Nephron (organoid): Measurements from ENCODE around the gene AFMID.
"Not testable (repeated sequence)": the region's sequence is repeated elsewhere in the genome, so short reads cannot be mapped to it uniquely, and the experiment has no call there.

Source experiments
- H3K27ac Mint-ChIP-seq, 3 experiments: 2 replicates each; pipeline ENCODE4 v1.8.0; 2020; ENCODE audit warnings: mixed read lengths in 3 of 3, mild to moderate bottlenecking in 2 of 3, moderate library complexity in 1 of 3
- H3K27me3 Mint-ChIP-seq: 2 replicates; pipeline ENCODE4 v1.8.0; 2021; ENCODE audit warnings: low read depth, mild to moderate bottlenecking, moderate library complexity, mixed read lengths
- H3K36me3 Mint-ChIP-seq: 2 replicates; pipeline ENCODE4 v1.8.0; 2020; ENCODE audit warnings: low read depth, mixed read lengths
- H3K4me1 Mint-ChIP-seq: 2 replicates; pipeline ENCODE4 v1.8.0; 2020; ENCODE audit warnings: mixed read lengths
- H3K4me3 Mint-ChIP-seq, 3 experiments: 2 replicates each; pipeline ENCODE4 v1.8.0; 2020; ENCODE audit warnings: mild to moderate bottlenecking in 3 of 3, mixed read lengths in 3 of 3, moderate library complexity in 2 of 3
- H3K9me3 Mint-ChIP-seq: 2 replicates; pipeline ENCODE4 v1.8.0; 2020; ENCODE audit warnings: mixed read lengths
- TF ChIP-seq, protein P1 (sequence below), 3 experiments: fragments of 200-600 bp; sonication (generic); IDR thresholded peaks; one replicate each; pipeline ENCODE4 v1.5.0; 2021; ENCODE audit warnings: antibody characterized with exemption in 3 of 3; ENCODE audit not compliant: unreplicated experiment in 3 of 3

Gene AFMID, protein sequence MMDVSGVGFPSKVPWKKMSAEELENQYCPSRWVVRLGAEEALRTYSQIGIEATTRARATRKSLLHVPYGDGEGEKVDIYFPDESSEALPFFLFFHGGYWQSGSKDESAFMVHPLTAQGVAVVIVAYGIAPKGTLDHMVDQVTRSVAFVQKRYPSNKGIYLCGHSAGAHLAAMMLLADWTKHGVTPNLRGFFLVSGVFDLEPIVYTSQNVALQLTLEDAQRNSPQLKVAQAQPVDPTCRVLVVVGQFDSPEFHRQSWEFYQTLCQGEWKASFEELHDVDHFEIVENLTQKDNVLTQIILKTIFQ

DNA sequence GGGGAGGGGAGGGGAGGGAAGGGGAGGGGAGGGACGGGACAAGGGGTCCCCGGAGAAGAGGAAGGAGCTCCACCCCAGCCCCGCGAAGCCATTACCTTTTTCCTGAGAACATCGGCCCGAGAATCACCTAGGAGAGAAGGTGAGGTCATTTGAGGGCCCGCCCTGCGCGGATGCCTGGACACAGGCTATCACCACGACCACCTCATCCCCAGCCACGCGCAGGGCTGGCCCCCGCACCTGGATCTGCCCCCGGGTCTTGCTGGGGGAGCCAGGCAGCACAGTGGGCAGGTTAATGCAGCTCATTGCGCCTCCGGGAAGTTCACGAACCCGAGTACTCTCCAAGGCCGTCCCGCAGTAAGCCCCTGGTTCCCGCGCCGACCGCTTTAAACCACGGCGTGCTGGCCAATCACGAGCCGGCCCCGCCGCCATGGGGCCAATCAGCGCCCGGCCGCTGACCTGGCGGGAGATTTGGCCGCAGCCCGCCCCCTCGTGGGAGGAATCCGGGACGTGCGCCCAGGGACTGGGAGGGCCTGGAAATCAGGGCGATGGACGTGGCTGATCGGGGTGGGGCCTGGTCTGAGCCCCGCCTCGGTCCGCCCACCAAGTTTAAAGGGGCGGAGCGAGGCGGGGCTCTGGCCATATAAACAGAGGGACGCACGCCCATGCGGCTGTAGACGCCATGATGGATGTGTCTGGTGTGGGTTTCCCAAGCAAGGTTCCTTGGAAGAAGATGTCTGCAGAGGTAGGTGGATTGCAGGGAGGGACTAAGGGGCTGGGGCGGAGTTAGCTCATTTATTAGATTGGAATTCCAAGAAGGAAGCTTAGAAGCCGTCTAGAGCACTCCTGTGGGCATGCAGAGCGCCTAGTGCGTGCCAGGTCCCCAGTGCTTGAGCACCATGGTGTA lies at the start of gene AFMID, which contains the start of gene TK1:
Gene AFMID (plus strand): TSS at position 671 of the 904 bp plus-strand sequence. CDS start 9 bp downstream, at position 680.
Gene TK1 (minus strand): TSS at position 361 of the 904 bp plus-strand sequence. CDS start 58 bp downstream, at position 303.
- Mint-ChIP-seq H3K4me3 (peak within 1 kb of the TSS; percentile 81 to 96 (median 91)), H3K27ac (peak within 1 kb of the TSS; percentile 85 to 94 (median 89))

DNA sequence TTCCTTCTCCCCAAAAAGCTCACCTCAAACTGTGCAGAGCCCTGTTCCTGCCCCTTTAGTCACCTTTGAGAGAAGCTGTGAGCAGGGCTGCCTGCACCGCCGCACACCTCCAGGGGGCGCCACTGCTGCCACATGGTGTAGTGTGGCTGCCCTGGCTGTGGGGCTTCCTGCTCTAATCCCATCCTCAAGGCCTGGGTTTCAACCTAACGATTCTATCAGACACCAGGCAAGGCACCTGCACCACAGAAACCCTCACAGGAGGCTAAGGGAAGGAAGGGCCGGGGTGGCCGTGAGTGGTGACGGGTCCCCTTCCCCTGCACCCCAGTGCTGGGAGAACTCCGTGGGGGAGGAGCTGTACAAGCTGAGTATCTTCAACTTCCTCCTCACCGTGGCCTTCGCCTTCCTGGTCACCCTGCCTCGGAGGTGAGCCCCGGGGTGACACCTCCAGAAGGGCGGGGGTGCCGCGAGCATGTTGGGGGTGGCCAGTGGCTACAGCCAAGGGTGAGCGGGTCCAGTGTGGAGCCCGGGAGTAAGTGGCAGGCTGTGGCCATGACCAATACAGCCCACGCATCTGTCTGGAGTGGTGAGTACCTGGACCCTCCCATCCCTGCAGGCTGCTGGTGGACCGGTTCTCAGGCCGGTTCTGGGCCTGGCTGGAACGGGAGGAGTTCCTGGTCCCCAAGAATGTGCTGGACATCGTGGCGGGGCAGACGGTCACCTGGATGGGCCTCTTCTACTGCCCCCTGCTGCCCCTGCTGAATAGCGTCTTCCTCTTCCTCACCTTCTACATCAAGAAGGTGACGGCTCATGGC lies 49.6 kb upstream of the AFMID start:
- peaks cover 20% of the 10 kb centered on the region for H3K27me3 Mint-ChIP-seq
- no peak overlapping the region for H3K27ac Mint-ChIP-seq

More for the DNA sequence above, at the start of gene AFMID, which contains the start of gene TK1:
- Mint-ChIP-seq H3K4me1 (peaks cover 42% of the 10 kb centered on the region), H3K27me3 (no peaks in the 10 kb centered on the region), H3K36me3 (peaks cover 24% of the 10 kb centered on the region), H3K9me3 (no peaks in the 10 kb centered on the region)
- TF ChIP-seq, protein P1, sequence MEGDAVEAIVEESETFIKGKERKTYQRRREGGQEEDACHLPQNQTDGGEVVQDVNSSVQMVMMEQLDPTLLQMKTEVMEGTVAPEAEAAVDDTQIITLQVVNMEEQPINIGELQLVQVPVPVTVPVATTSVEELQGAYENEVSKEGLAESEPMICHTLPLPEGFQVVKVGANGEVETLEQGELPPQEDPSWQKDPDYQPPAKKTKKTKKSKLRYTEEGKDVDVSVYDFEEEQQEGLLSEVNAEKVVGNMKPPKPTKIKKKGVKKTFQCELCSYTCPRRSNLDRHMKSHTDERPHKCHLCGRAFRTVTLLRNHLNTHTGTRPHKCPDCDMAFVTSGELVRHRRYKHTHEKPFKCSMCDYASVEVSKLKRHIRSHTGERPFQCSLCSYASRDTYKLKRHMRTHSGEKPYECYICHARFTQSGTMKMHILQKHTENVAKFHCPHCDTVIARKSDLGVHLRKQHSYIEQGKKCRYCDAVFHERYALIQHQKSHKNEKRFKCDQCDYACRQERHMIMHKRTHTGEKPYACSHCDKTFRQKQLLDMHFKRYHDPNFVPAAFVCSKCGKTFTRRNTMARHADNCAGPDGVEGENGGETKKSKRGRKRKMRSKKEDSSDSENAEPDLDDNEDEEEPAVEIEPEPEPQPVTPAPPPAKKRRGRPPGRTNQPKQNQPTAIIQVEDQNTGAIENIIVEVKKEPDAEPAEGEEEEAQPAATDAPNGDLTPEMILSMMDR (IDR thresholded peaks at IDR 0.05; ENCODE audit: unreplicated experiment in 3 of 3): peak; percentile 81 to 95 (median 84)

GRCh38 chr17:78138204-78139060 lies 48.7 kb upstream of the AFMID start:
- H3K36me3 Mint-ChIP-seq: no peaks in the 10 kb centered on the region
- peaks cover 13% of the 10 kb centered on the region for H3K27me3 Mint-ChIP-seq
- peaks cover 14% of the 10 kb centered on the region for H3K4me1 Mint-ChIP-seq
- no peaks in the 10 kb centered on the region for H3K9me3 Mint-ChIP-seq
- H3K27ac Mint-ChIP-seq: no peak overlapping the region
- H3K4me3 Mint-ChIP-seq: no peak overlapping the region
- TF ChIP-seq, protein P1 (IDR thresholded peaks at IDR 0.05; ENCODE audit: unreplicated experiment in 3 of 3): peak in 1 of 3 experiments; percentile 6

More for the DNA sequence above, 49.6 kb upstream of the AFMID start:
- H3K4me3 Mint-ChIP-seq: no peak overlapping the region
- H3K36me3 Mint-ChIP-seq: no peaks in the 10 kb centered on the region
- TF ChIP-seq, protein P1 (IDR thresholded peaks at IDR 0.05; ENCODE audit: unreplicated experiment in 3 of 3): peak; percentile 23 to 27 (median 26)
- peaks cover 10% of the 10 kb centered on the region for H3K4me1 Mint-ChIP-seq
- no peaks in the 10 kb centered on the region for H3K9me3 Mint-ChIP-seq

DNA sequence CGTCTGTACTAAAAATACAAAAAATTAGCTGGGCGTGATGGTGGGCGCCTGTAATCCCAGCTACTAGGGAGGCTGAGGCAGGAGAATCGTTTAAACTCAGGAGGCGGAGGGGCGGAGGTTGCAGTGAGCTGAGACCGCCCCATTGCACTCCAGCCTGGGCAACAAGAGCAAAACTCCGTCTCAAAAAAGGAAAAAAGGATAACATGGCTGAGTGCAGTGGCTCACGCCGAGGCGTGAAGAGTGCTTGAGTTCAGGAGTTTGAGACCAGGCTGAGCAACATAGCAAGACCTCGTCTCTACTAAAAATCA lies 47.3 kb upstream of the AFMID start:
- Mint-ChIP-seq H3K4me1 (peaks cover 26% of the 10 kb centered on the region), H3K4me3 (peak overlapping the region in 1 of 3 experiments; percentile 22)
- H3K9me3 Mint-ChIP-seq, H3K36me3 Mint-ChIP-seq, H3K27ac Mint-ChIP-seq, H3K27me3 Mint-ChIP-seq: not testable (repeated sequence)

DNA sequence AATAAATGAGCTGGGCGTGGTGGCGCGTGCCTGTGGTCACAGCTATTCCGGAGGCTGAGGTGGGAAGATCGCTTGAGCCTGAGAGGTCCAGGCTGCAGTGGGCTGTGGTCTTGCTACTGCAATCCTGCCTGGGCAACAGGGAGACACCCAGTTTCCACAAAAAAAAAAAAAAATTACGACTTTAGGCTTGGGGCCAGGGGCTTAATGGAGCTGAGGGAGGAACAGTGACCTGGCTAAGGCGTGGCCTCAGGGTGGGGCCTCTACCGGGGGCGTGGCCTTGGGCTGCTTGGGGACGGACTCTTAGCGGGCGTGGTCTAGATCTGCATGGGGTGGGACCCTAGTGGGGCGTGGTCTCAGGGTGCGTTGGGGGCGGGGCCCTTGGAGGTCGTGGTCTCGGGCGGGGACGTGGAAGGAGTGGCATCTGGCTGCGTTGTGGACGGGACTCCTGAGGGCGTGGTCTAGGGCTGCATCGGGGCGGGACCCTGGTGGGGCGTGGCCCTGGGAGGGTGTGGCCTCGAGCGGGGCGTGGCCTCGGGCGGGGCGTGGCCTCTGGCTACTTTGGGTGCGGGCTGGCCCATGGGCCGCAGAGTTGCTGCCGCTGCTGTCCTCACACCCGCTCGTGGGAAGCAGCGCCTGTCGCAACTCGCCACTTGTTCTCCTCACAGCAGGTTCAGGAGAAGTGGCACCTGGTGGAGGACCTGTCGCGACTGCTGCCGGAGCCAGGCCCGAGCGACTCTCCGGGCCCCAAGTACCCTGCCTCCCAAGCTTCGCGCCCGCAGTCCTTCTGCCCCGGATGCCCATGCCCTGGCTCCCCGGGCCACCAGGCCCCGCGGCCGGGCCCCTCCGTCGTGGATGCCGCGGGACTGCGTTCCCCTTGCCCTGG lies 46.8 kb upstream of the AFMID start:
- Mint-ChIP-seq H3K27ac (peak overlapping the region in 1 of 3 experiments; percentile 69), H3K4me3 (peak overlapping the region; percentile 15 to 22 (median 16)), H3K4me1 (peaks cover 26% of the 10 kb centered on the region), H3K36me3 (no peaks in the 10 kb centered on the region), H3K27me3 (peaks cover 8% of the 10 kb centered on the region), H3K9me3 (no peaks in the 10 kb centered on the region)
- TF ChIP-seq, protein P1 (IDR thresholded peaks at IDR 0.05; ENCODE audit: unreplicated experiment in 3 of 3): no peak
